Activated CD4-positive, alpha-beta T cell treated with anti-CD3 and anti-CD28 coated beads for 24 hours (primary cell): Measurements from ENCODE around the gene ASPSCR1.

Experiments
- DNase-seq, 2 donors: peaks; one replicate each; pipeline ENCODE4 v3.0.0-alpha.2; 2020; ENCODE audit warnings: low read depth in 2 of 2

The ASPSCR1 gene

GRCh38 chr17:82055023-82055964, 77.9 kb downstream of the ASPSCR1 start:
- DNase-seq: no peak

GRCh38 chr17:82055965-82056728, 78.7 kb downstream of the ASPSCR1 start:
- DNase-seq: no peak

GRCh38 chr17:82056729-82057621, 79.5 kb downstream of the ASPSCR1 start:
- no peak for DNase-seq

- no peak for DNase-seq
Observed at GRCh38 chr17:82058230-82058854, 80.9 kb downstream of the ASPSCR1 start.

GRCh38 chr17:82058855-82059249, 81.4 kb downstream of the ASPSCR1 start:
- DNase-seq: no peak

GRCh38 chr17:82059272-82060000, 82.0 kb downstream of the ASPSCR1 start:
- no peak for DNase-seq

GRCh38 chr17:82060001-82060380, 82.6 kb downstream of the ASPSCR1 start:
- no peak for DNase-seq

- DNase-seq: no peak
Observed at GRCh38 chr17:82060614-82061013, 83.2 kb downstream of the ASPSCR1 start.

GRCh38 chr17:82061047-82061925, 83.9 kb downstream of the ASPSCR1 start:
- no peak for DNase-seq

- DNase-seq: no peak
Observed at GRCh38 chr17:82062076-82062983, 84.9 kb downstream of the ASPSCR1 start.

GRCh38 chr17:82062984-82063368, 85.5 kb downstream of the ASPSCR1 start:
- no peak for DNase-seq

- DNase-seq: no peak
Observed at GRCh38 chr17:82063424-82064415, 86.3 kb downstream of the ASPSCR1 start.

- DNase-seq: no peak
Observed at GRCh38 chr17:82064433-82065192, 87.2 kb downstream of the ASPSCR1 start.

- DNase-seq: no peak
Observed at GRCh38 chr17:82065193-82065637, 87.8 kb downstream of the ASPSCR1 start.

GRCh38 chr17:82065638-82066303, 88.3 kb downstream of the ASPSCR1 start, which contains the start of gene DUS1L:
TSS of gene DUS1L (minus strand) at chr17:82065804. CDS start at chr17:82065059, 745 bp downstream.
- peak; percentile 57 to 58 for DNase-seq
